ENCODE measurements around the gene DNAH6. TPM values are rescaled to one million over a fixed set of nuclear protein-coding genes. Genes with fewer than 3 reads are reported as not detected.
"Not testable (repeated sequence)": the region's sequence is repeated elsewhere in the genome, so short reads cannot be mapped to it uniquely, and the experiment has no call there.

DNAH6 gene
- total RNA-seq, 1 donor from 2014 or later: 6.3 TPM

DNA sequence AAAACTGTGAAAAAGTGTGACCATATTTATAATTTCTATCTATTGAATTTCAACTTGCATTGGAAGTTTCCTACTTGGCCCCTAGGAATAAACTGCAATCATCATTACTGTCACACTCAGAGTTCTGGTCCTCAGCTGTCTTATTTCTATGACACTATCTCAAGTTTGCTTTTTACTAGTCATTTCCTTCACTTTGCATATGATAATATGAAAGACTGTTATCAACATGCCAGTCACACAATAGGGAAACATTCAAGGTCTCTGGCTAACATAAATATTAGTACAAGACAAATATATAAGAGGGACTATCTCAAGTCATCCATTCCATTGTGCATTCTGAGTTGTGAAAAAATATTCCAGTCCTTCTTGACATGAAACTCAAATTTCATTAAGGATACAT is 28.7 kb downstream of the DNAH6 start:
- Histone ChIP-seq H3K9me3 (no peaks in the 10 kb centered on the region), H3K27ac (no peak overlapping the region), H3K4me3 (no peak overlapping the region), H3K36me3 (no peaks in the 10 kb centered on the region), H3K4me1 (no peaks in the 10 kb centered on the region), H3K27me3 (ENCODE audit: low read depth) (no peaks in the 10 kb centered on the region)
- intact Hi-C loops (cut with DNase I): no loop called here
- DNase-seq: no peak
- no peak for ATAC-seq
- TF ChIP-seq, protein P1, sequence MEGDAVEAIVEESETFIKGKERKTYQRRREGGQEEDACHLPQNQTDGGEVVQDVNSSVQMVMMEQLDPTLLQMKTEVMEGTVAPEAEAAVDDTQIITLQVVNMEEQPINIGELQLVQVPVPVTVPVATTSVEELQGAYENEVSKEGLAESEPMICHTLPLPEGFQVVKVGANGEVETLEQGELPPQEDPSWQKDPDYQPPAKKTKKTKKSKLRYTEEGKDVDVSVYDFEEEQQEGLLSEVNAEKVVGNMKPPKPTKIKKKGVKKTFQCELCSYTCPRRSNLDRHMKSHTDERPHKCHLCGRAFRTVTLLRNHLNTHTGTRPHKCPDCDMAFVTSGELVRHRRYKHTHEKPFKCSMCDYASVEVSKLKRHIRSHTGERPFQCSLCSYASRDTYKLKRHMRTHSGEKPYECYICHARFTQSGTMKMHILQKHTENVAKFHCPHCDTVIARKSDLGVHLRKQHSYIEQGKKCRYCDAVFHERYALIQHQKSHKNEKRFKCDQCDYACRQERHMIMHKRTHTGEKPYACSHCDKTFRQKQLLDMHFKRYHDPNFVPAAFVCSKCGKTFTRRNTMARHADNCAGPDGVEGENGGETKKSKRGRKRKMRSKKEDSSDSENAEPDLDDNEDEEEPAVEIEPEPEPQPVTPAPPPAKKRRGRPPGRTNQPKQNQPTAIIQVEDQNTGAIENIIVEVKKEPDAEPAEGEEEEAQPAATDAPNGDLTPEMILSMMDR (IDR thresholded peaks at IDR 0.05): no peak

DNA sequence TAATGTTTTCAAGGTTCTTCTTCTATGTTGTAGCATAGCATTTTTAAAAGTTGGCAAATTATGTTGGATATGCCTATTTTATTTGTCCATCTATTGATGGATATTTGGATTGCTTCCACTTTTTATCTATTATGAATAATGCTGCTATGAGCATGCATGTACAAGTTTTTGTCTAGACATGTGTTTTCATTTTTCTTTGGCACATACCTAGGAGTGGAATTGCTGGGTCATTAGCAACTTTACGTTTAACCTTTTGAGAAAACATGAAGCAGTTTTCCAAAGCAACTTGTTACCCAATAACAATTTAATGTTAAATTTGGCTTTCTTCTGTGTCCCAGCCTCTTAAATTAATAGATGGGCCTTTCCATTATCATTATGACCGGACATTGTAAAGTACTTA is 30.3 kb downstream of the DNAH6 start:
- no peaks in the 10 kb centered on the region for H3K36me3 ChIP-seq
- TF ChIP-seq, protein P1 (IDR thresholded peaks at IDR 0.05): no peak
- ATAC-seq: no peak
- H3K9me3 ChIP-seq: no peaks in the 10 kb centered on the region
- H3K4me1 ChIP-seq: no peaks in the 10 kb centered on the region
- no peak overlapping the region for H3K4me3 ChIP-seq
- no peak for DNase-seq
- intact Hi-C loops (cut with DNase I): no loop called here
- no peaks in the 10 kb centered on the region for H3K27me3 ChIP-seq (ENCODE audit: low read depth)
- no peak overlapping the region for H3K27ac ChIP-seq

GRCh38 chr2:84548303-84548702 is 32.0 kb downstream of the DNAH6 start:
- DNase-seq: no peak
- Histone ChIP-seq H3K4me3 (no peak overlapping the region), H3K27ac (no peak overlapping the region), H3K4me1 (no peaks in the 10 kb centered on the region), H3K36me3 (no peaks in the 10 kb centered on the region), H3K27me3 (ENCODE audit: low read depth) (no peaks in the 10 kb centered on the region), H3K9me3 (no peaks in the 10 kb centered on the region)
- ATAC-seq: no peak
- intact Hi-C loops (cut with DNase I): no loop called here
- TF ChIP-seq, protein P1 (IDR thresholded peaks at IDR 0.05): no peak

- Histone ChIP-seq H3K27ac (no peak overlapping the region), H3K36me3 (no peaks in the 10 kb centered on the region), H3K4me1 (no peaks in the 10 kb centered on the region), H3K9me3 (no peaks in the 10 kb centered on the region), H3K27me3 (ENCODE audit: low read depth) (no peaks in the 10 kb centered on the region), H3K4me3 (no peak overlapping the region)
- TF ChIP-seq, protein P1 (IDR thresholded peaks at IDR 0.05): no peak
- DNase-seq (no peak), ATAC-seq (no peak)
- intact Hi-C loops (cut with DNase I): no loop called here
Observed at GRCh38 chr2:84550916-84551315, 34.6 kb downstream of the DNAH6 start.

GRCh38 chr2:84551526-84551925 is 35.2 kb downstream of the DNAH6 start:
- H3K27me3 ChIP-seq (ENCODE audit: low read depth); H3K9me3 ChIP-seq; H3K4me3 ChIP-seq; H3K27ac ChIP-seq; ATAC-seq; H3K4me1 ChIP-seq; DNase-seq; intact Hi-C loops (cut with DNase I); H3K36me3 ChIP-seq: not testable (repeated sequence)

- H3K27ac ChIP-seq: no peak overlapping the region
- no peaks in the 10 kb centered on the region for H3K36me3 ChIP-seq
- DNase-seq: no peak
Observed at GRCh38 chr2:84556190-84556589, 39.9 kb downstream of the DNAH6 start.

More at GRCh38 chr2:84556190-84556589, 39.9 kb downstream of the DNAH6 start:
- no peak for ATAC-seq
- TF ChIP-seq, protein P1 (IDR thresholded peaks at IDR 0.05): no peak
- intact Hi-C loops (cut with DNase I): no loop called here
- Histone ChIP-seq H3K27me3 (ENCODE audit: low read depth) (no peaks in the 10 kb centered on the region), H3K9me3 (peaks cover 9% of the 10 kb centered on the region), H3K4me1 (no peaks in the 10 kb centered on the region), H3K4me3 (no peak overlapping the region)

Measured in lower lobe of right lung (tissue), 2 donors.